A673 (cell line): ENCODE results near the gene BEND6.

Source experiments
- EZH2 ChIP-seq: fragments of 200-600 bp; sonication (generic); IDR thresholded peaks from 2 replicates; pipeline ENCODE4 v1.6.1; 2017; ENCODE audit warnings: borderline replicate concordance, low read depth, mild to moderate bottlenecking, mixed read lengths, antibody characterized with exemption, low read length; ENCODE audit not compliant: poor library complexity, severe bottlenecking
- TF ChIP-seq, protein P1 (sequence below): fragments of 300-800, 200-600 bp; sonication (generic); conservative IDR thresholded peaks from 2 replicates; pipeline ENCODE4 v1.5.1; 2017; ENCODE audit warnings: low read depth, mild to moderate bottlenecking, antibody characterized with exemption, low read length, moderate library complexity, mixed read lengths

DNA sequence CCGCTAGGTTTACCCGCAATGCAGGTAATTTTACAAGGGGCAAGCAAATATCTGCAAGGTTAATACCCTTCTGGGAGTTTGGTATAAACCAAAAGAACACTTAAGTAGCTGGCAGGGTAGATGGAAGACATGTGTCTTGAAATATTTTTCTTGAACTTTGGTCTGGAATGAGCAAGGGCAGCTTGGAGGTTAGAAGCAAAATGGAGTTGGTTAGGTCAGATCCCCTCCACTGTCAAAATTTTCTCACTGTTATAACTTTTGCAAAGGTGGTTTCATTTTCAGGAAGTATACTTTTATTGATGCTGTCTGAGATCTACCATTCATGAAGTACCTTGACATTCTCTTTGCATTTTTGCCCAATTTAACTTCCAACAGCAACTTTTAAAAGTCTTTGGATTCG lies 78.3 kb downstream of the BEND6 start:
- TF ChIP-seq, protein P1, sequence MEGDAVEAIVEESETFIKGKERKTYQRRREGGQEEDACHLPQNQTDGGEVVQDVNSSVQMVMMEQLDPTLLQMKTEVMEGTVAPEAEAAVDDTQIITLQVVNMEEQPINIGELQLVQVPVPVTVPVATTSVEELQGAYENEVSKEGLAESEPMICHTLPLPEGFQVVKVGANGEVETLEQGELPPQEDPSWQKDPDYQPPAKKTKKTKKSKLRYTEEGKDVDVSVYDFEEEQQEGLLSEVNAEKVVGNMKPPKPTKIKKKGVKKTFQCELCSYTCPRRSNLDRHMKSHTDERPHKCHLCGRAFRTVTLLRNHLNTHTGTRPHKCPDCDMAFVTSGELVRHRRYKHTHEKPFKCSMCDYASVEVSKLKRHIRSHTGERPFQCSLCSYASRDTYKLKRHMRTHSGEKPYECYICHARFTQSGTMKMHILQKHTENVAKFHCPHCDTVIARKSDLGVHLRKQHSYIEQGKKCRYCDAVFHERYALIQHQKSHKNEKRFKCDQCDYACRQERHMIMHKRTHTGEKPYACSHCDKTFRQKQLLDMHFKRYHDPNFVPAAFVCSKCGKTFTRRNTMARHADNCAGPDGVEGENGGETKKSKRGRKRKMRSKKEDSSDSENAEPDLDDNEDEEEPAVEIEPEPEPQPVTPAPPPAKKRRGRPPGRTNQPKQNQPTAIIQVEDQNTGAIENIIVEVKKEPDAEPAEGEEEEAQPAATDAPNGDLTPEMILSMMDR = no peak
- no peak for TF ChIP-seq EZH2
